GM23248 (cell line): ENCODE data around the gene MEI4.

ENCODE experiments used
- EZH2 ChIP-seq: fragments of 200-600 bp; sonication (generic); IDR thresholded peaks from 2 replicates; pipeline ENCODE4 v1.6.1; 2018; ENCODE audit warnings: antibody characterized with exemption, mild to moderate bottlenecking; ENCODE audit not compliant: insufficient read depth, poor library complexity, severe bottlenecking
- EZH2phosphoT487 ChIP-seq: fragments of 200-600 bp; sonication (generic); IDR thresholded peaks from 2 replicates; pipeline ENCODE4 v1.6.1; 2018; ENCODE audit warnings: antibody characterized with exemption, moderate library complexity, mild to moderate bottlenecking, low read depth; ENCODE audit not compliant: insufficient read depth

GRCh38 chr6:77822265-77822664 is 169.4 kb downstream of the MEI4 start:
- TF ChIP-seq EZH2: no peak
- TF ChIP-seq EZH2phosphoT487: no peak
